ENCODE measurements around the gene PLPPR5.
"Not testable (repeated sequence)": the region's sequence is repeated elsewhere in the genome, so short reads cannot be mapped to it uniquely, and the experiment has no call there.

Gene PLPPR5

GRCh38 chr1:99004861-99005442, at the start of gene PLPPR5:
TSS of gene PLPPR5 (minus strand) at chr1:99004861. CDS start at chr1:99004671, 190 bp downstream.
- peak; percentile 8 for DNase-seq

- DNase-seq, result no peak
These were observed 47.1 kb upstream of the PLPPR5 start for GRCh38 chr1:99051611-99052283.

GRCh38 chr1:99049745-99050144, 45.1 kb upstream of the PLPPR5 start:
- no peak for DNase-seq

- not testable (repeated sequence) for DNase-seq
These were observed 32.1 kb upstream of the PLPPR5 start for GRCh38 chr1:99036746-99037145.

GRCh38 chr1:99018313-99018712, 13.7 kb upstream of the PLPPR5 start:
- DNase-seq, result no peak

- peak; percentile 5 for DNase-seq
These were observed 13.0 kb upstream of the PLPPR5 start for GRCh38 chr1:99017655-99018054.

- DNase-seq, result no peak
These were observed 6.0 kb upstream of the PLPPR5 start for GRCh38 chr1:99010679-99011078.

GRCh38 chr1:99007366-99007765, 2.7 kb upstream of the PLPPR5 start:
- no peak for DNase-seq

GRCh38 chr1:99005537-99005942, 879 bp upstream of the PLPPR5 start:
- peak; percentile 5 for DNase-seq

GRCh38 chr1:99004254-99004860, 304 bp downstream of the PLPPR5 start:
- DNase-seq, result peak; percentile 19

- no peak for DNase-seq
These were observed 944 bp downstream of the PLPPR5 start for GRCh38 chr1:99003581-99004253.

GRCh38 chr1:98992844-98993243, 11.8 kb downstream of the PLPPR5 start:
- no peak for DNase-seq

GRCh38 chr1:98991127-98992012, 13.3 kb downstream of the PLPPR5 start:
- peak; percentile 91 for DNase-seq

GRCh38 chr1:98989556-98989907, 15.1 kb downstream of the PLPPR5 start:
- no peak for DNase-seq

- peak; percentile 26 for DNase-seq
These were observed 15.6 kb downstream of the PLPPR5 start for GRCh38 chr1:98988904-98989555.

- no peak for DNase-seq
These were observed 19.0 kb downstream of the PLPPR5 start for GRCh38 chr1:98985687-98986086.

GRCh38 chr1:98981917-98982513, 22.6 kb downstream of the PLPPR5 start:
- DNase-seq, result peak; percentile 75

GRCh38 chr1:98979463-98979862, 25.2 kb downstream of the PLPPR5 start:
- DNase-seq, result no peak

- peak; percentile 30 for DNase-seq
These were observed 28.9 kb downstream of the PLPPR5 start for GRCh38 chr1:98975810-98976209.

- peak; percentile 31 for DNase-seq
These were observed 29.5 kb downstream of the PLPPR5 start for GRCh38 chr1:98975113-98975512.

GRCh38 chr1:98969798-98970490, 34.7 kb downstream of the PLPPR5 start:
- no peak for DNase-seq

Measured in fibroblast of skin of right quadriceps (primary cell).